Measurements from ENCODE around the gene U2SURP. TPM values are rescaled to one million over a fixed set of nuclear protein-coding genes. Genes with fewer than 3 reads are reported as not detected.

Gene U2SURP
- total and polyA plus RNA-seq, 9 donors, result 53.2 to 91.8 (median 77.0) TPM

Other genes starting within 250 kb of the U2SURP start
- gene PCOLCE2, start 112.5 kb upstream of the U2SURP start, total RNA-seq, result 2.5 TPM
- gene PCOLCE2, start 112.5 kb upstream of the U2SURP start, polyA plus RNA-seq (ENCODE audit: insufficient read depth in 1 of 8, insufficient read length in 8 of 8, low replicate concordance in 1 of 8), result 1 to 10 TPM in 5 of 8 donors, under 1 TPM in 3; 0.79 to 7.2 (median 1.8) TPM
- not detected for gene PAQR9, start 37.9 kb upstream of the U2SURP start, total RNA-seq
- gene PAQR9, start 37.9 kb upstream of the U2SURP start, polyA plus RNA-seq (ENCODE audit: insufficient read depth in 1 of 8, insufficient read length in 8 of 8, low replicate concordance in 1 of 8), result under 1 TPM in 3 of 8 donors, not detected in 5; 0.05 to 0.23 (median 0.08) TPM
- 4.1 TPM for gene CHST2, start 118.2 kb downstream of the U2SURP start, total RNA-seq
- 10 to 100 TPM in 2 of 8 donors, 1 to 10 TPM in 6; 3.2 to 10.8 (median 6.9) TPM for gene CHST2, start 118.2 kb downstream of the U2SURP start, polyA plus RNA-seq (ENCODE audit: insufficient read depth in 1 of 8, insufficient read length in 8 of 8, low replicate concordance in 1 of 8)